Measurements from ENCODE around the gene FAHD1.
A peak's percentile ranks its signal among the peaks of the same experiment; 100 is the strongest.
"Not testable (repeated sequence)": the region's sequence is repeated elsewhere in the genome, so short reads cannot be mapped to it uniquely, and the experiment has no call there.

Gene FAHD1

GRCh38 chr16:1857433-1858097, 30.6 kb downstream of the FAHD1 start:
- no peak for DNase-seq

GRCh38 chr16:1858189-1858865, 31.3 kb downstream of the FAHD1 start:
- DNase-seq = no peak

GRCh38 chr16:1859650-1860049, 32.6 kb downstream of the FAHD1 start:
- DNase-seq = no peak

GRCh38 chr16:1861730-1862129, 34.7 kb downstream of the FAHD1 start:
- DNase-seq = no peak

GRCh38 chr16:1862394-1862793, 35.4 kb downstream of the FAHD1 start:
- no peak for DNase-seq

- DNase-seq = peak in 1 of 2 experiments; percentile 41
Measured at GRCh38 chr16:1863681-1864460, 36.9 kb downstream of the FAHD1 start.

GRCh38 chr16:1865902-1866690, 39.1 kb downstream of the FAHD1 start:
- DNase-seq = no peak

GRCh38 chr16:1870365-1871082, 43.5 kb downstream of the FAHD1 start:
- peak in 1 of 2 experiments; percentile 48 for DNase-seq

- no peak for DNase-seq
Measured at GRCh38 chr16:1871974-1872635, 45.1 kb downstream of the FAHD1 start, which contains the start of gene MEIOB. Gene MEIOB, minus strand, starts transcription at chr16:1872164. Its CDS starts 3,989 bp downstream, at chr16:1868175.

GRCh38 chr16:1874854-1875253, 47.8 kb downstream of the FAHD1 start:
- DNase-seq = peak; percentile 58 to 68

GRCh38 chr16:1876066-1876465, 49.1 kb downstream of the FAHD1 start:
- DNase-seq = not testable (repeated sequence)

GRCh38 chr16:1876468-1876867, 49.5 kb downstream of the FAHD1 start:
- no peak for DNase-seq

GRCh38 chr16:1877089-1877488, 50.1 kb downstream of the FAHD1 start:
- no peak for DNase-seq

- no peak for DNase-seq
Measured at GRCh38 chr16:1877804-1878203, 50.8 kb downstream of the FAHD1 start.

GRCh38 chr16:1878256-1878655, 51.2 kb downstream of the FAHD1 start:
- no peak for DNase-seq
